Right renal pelvis (tissue), 4 donors: Measurements from ENCODE around the gene OXT. TPM values are rescaled to one million over a fixed set of nuclear protein-coding genes. Genes with fewer than 3 reads are reported as not detected.
"Not testable (repeated sequence)": the region's sequence is repeated elsewhere in the genome, so short reads cannot be mapped to it uniquely, and the experiment has no call there.

Experiments used
- DNase-seq, 4 donors: peaks; one replicate each; pipeline ENCODE4 v3.0.0-alpha.2; 2013; ENCODE audit warnings: low read depth in 4 of 4, low spot score in 3 of 4, missing footprints in 1 of 4
- polyA plus RNA-seq, 4 donors: library from polyadenylated mRNA; unstranded; fragments of 120-200 nt; gene quantifications; one replicate each; pipeline ENCODE4 v1.2.1, GENCODE V29; 2013; ENCODE audit not compliant: insufficient read length in 4 of 4

OXT gene
- polyA plus RNA-seq, 4 donors: 0.54 to 1.0 (median 0.69) TPM; not detected in 1

GRCh38 chr20:3047486-3048419 lies 23.7 kb upstream of the OXT start:
- no peak for DNase-seq

DNA sequence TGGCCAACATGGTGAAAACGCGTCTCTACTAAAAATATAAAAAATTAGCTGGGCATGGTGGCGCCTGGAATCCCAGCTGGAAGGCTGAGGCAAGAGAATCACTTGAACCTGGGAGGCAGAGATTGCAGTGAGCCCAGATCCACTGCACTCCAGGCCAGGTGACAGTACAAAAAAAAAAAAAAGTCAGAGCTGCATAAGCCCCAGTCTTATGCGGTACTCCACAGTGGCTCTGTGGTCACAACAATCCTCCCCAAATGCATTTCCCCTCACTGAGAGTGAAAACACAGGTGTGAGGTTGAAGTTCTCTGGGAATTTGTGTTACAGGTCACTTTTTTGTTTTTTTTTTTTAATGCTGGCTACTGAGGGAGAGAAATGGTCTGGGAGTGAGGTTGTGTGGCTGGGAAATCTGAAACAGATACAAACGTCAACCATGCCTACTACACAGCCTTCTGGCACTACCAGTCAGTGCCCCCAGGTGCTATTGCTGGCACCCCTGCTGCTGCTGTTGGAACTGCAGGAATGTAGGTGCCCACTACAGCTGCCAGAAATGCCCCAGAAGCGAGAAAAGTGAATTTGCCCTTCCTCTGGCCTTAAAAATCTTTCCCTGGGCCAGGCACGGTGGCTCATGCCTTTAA lies 19.9 kb upstream of the OXT start:
- DNase-seq: no peak

DNA sequence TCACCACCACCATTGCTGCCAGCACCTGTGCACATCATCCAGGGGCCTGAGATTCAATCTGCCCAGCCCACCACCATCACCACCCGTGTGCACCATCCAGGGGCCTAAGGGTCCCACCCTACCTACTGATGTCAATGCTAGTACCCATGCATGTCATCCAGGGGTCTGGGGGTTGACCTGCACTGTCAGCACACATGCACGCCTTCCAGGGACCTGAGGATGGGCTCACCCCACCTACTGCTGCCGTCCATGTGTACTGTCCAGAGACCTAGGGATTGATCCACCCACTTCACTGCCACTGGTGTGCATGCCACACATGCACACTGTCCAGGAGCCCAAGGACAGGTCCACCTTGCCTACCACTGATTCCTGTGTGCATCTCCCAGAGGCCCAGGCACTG lies 11.9 kb upstream of the OXT start:
- no peak for DNase-seq

GRCh38 chr20:3064119-3064518 lies 7.3 kb upstream of the OXT start:
- not testable (repeated sequence) for DNase-seq

DNA sequence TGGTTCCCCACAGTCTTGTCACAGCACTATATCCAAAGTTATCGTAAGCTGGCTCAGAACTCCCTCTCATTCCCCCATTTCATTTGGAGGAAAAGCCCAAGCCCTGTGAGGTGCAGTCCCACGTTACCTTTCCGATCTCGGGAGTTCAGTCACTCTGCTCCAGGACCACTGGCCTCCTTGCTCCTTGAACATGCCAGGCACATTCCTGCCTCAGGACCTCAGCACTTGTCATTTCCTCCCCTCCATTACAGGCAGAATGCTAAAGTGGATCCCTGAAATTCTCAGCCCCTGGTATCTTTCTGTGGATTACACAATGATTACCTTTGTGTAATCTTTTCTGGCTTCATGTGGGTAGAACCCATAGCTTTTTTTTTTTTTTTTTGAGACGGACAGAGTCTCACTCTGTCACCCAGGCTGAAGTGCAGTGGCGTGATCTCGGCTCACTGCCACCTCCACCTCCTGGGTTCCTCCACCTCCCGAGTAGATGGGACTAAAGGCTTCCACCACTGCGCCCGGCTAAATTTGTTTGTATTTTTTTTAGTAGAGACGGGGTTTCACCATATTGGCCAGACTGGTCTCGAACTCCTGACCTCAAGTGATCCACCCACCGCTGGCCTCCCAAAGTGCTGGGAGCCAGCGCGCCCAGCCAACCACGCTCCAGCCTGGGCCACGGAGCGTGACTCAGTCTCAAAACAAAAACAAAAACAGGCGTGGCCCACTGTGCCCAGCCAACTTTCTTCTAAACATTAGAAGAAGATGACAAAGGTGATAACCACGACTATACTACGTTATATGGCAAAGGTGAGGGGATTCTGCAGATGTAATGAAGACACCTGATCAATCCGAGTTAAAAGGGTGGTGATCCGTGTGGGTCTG lies 4.0 kb upstream of the OXT start:
- no peak for DNase-seq

DNA sequence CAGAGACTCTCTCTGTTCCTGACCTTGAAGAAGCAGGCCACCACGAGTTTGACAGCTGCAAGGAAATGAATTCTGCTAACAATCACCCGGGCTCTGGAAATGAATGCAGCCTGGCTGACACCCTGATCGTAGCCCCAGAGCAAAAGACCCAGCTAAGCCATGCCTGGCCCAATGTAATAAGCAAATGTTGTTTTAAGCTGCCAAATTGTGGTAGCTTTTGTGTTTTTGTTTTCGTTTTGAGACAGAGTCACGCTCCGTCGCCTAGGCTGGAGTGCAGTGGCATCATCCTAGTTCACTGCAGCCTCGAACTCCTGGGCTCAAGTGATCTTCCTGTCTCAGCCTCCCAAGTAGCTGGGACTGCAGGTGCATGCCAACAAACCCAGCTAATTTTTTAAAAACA lies 3.3 kb upstream of the OXT start:
- no peak for DNase-seq

GRCh38 chr20:3068986-3069900 lies 2.2 kb upstream of the OXT start:
- DNase-seq: no peak

DNA sequence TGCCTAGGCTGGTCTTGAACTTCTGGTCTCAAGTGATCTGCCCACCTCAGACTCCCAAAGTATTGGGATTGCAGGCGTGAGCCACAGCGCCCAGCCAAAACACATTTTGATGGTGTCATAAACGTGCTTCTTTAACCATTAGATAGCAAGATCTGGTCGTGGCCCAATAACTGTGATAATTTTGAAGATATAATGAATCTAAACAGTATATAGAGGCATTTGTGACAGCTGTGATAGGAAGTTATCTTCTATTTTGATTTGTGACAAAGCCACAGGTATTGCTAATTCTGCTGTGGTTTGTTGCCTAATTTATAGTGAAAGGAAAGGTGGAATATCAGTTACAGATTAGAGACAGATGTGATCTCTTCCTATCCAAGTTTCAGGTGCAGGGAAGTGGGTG lies 695 bp upstream of the OXT start:
- no peak for DNase-seq

GRCh38 chr20:3071266-3071609 lies 182 bp upstream of the OXT start:
- no peak for DNase-seq

- no peak for DNase-seq
These were observed 1.3 kb downstream of the OXT start for GRCh38 chr20:3072530-3073250.

DNA sequence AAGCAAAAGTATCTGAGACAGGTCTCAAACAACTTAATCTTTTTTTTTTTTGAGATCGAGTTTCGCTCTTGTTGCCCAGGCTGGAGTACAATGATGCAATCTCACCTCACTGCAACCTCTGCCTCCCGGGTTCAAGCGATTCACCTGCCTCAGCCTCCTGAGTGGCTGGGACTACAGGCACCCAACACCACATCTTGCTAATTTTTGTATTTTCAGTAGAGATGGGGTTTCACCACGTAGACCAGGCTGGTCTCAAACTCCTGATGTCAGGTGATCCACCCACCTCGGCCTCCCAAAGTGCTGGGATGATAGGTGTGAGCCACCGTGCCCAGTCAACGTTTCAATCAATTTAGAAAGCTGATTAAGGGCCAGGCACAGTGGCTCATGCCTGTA lies 1.8 kb downstream of the OXT start:
- DNase-seq: not testable (repeated sequence)

DNA sequence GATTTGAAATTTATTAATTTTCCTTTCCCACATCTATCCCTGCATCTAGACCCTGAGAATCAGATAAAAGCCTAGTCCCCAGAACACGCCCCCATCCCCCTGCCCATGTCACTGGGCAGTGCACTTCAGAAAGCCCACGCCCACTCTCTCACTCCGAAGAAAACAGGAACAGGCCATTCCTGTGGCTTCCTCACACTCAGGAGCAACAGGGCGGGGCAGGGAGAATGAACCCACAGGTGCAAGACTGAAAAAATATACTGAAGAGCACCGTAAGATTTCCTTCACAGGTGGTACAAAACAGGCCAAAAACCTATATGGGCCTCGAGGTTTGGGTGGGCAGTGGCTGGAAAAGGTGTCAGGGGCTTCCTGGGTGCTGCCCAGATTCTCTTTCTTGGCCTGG lies 3.4 kb downstream of the OXT start:
- no peak for DNase-seq

DNA sequence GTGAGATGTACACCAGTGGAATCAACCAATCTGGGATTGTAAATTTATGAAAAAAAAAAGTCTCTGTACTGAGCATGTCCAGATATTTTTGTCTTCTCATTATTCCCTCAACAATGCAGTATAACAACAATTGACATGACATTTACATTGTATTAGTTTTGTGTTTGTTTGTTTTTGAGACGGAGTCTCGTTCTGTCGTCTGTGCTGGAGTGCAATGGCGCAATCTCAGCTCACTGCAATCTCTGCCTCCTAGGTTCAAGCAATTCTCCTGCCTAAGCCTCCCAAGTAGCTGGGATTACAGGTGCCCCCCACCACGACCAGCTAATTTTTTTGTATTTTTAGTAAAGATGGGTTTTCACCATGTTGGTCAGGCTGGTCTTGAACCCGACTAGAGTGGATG lies 3.9 kb downstream of the OXT start:
- DNase-seq: not testable (repeated sequence)

DNA sequence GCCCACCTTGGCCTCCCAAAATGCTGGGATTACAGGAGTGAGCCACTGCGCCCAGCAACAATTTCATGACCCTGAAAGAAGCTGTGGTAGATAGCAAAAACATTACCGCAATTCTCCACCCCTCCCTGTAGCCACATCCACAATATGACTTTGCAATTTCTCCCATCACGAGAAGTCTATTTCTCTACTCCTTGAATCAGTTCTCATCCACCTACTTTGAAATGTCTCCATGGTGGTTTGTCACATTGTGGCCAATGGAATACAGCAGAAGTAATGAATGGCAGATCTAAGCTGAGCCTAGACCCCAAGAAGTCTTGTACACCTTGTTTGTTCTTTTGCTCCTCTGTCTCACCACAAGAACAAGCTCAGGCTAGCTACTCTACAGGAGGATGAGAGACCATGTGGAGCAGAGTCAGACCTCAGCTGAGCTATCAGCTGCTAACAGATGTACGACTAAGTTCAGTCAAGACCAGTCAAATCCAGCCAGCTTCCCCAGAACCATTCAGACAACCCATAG lies 6.3 kb downstream of the OXT start:
- DNase-seq: no peak

GRCh38 chr20:3080939-3081388 lies 9.5 kb downstream of the OXT start:
- no peak for DNase-seq

DNA sequence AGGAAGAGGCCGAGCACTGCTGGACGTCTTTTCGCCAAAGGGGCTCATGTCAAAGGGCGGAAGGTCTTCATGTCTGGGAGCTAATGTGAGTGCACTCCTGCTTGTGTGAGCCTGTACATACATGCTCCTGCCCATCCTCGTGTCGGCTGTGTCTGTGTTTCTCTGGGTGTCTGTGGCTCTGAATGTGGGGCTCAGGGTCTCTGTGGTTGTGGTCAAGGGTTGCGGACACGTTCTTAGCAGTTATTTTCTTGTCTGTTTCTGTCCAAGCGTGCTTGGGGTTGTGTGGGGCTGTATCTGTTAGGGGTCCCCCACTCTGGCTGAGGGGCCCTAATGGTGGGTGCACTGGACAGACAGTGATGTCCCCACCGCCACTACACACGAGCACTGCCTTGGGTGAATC lies 10.2 kb downstream of the OXT start:
- no peak for DNase-seq

DNA sequence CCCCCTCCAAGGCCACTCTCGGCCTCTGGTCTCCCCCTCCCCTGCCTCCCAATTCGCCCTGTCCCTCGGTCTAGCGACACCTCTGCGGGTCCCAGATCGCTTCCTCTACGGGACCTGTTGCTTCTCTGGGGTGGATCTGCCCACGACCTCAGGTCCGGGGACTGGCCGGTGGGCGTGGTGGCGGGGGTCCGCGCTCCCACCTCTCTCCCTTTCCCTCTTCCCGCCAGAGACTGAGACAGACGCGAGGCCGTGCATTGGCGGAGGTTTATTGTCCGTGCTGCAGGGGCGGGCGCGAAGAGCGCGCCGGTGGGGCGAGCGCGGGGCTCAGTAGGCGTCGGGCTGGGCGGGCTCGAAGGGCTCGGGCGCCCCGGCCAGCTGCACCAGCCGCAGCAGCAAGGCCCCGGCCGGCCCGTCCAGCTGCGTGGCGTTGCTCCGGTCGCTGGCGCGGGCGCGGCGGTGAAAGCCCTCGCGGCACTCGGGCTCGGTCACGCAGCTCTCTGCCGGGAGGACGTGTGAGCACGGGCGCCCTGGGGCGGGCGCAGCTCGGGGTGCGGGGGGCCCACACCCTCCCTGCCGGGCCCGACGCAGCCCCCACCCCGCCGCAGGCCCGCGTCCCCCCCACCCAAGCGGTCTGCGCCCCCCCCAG lies 11.0 kb downstream of the OXT start:
- DNase-seq: no peak
